NK-92 (cell line): Measurements from ENCODE around the gene NEURL1.
"Not testable (repeated sequence)": the region's sequence is repeated elsewhere in the genome, so short reads cannot be mapped to it uniquely, and the experiment has no call there.

Experiments
- DNase-seq: peaks from one replicate; lab custom pipeline; 2025; ENCODE audit not compliant: unreplicated experiment; lab: John Stamatoyannopoulos, UW

The NEURL1 gene

DNA sequence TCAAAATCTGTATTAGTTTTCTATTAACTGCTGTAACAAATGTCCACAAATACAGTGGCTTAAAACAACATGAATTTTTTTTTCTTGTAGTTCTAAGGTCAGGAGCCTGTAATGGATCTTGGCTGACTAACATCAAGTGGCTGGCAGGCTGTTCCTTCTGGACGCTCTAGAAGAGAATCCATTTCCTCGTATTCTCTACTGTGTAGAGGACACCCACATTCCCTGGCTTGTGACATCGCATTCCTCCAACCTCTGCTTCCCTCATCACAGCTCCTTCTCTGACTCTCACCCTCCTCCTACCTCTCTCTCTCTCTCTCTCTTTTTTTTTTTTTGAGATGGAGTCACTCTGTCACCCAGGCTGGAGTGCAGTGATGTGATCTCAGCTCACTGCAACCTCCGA, 30.0 kb upstream of the NEURL1 start:
- DNase-seq = no peak

DNA sequence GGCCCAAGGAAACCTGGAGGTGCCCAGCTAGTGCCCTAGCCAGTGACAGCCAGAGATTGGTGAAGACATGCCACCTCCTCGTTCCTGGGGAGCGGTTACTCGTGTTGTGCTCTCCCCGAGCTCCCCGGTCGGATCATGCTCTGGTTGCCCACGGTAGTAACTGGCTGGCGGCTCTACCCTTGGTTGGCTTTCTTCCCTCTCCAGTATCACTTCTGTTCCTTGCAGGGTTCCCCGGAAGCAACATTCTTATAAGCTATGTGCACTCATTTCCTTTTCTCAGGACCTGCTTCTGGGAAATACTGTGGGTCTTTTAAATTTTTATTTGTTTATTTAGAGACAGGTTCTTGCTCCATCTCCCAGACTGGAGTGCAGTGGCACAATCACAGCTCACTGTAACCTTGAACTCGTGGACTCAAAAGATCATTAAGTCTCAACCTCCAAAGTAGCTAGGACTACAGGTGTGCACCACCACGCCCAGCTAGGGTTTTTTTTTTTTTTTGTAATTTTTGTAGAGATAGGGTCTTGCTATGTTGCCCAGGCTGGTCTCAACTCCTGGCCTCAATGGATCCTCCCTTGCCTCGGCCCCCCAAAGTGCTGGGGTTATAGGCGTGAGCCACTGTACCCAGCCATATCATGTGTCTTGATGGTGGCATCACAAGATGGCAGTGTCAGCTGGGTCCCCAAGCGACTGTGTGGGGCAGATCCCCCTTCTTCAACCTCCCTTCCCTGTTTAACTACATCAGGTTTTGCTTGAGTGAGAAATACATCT, 27.9 kb upstream of the NEURL1 start:
- DNase-seq = no peak

- no peak for DNase-seq
Observed at GRCh38 chr10:103466734-103467133, 26.8 kb upstream of the NEURL1 start.

- no peak for DNase-seq
Observed at GRCh38 chr10:103467406-103467805, 26.1 kb upstream of the NEURL1 start.

DNA sequence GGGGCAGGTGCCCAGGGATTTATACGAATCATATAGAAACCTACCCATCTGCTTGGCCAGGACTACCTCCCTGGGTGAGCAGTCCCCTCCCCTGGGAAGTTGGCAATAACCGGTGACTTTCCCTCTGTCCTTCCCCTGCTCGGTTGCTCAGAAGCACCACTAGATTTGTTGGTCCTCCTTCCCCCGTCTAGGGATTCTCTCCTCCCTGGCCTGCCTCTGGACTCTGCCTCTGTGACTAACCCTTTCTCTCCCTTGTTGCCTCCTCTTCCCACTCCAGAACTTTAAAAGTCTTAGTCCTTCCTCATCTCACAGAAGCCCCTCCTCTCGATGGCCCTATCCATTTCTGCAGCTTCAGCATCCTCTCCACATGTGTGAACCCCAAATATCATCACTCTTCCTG, 24.3 kb upstream of the NEURL1 start:
- DNase-seq = no peak

DNA sequence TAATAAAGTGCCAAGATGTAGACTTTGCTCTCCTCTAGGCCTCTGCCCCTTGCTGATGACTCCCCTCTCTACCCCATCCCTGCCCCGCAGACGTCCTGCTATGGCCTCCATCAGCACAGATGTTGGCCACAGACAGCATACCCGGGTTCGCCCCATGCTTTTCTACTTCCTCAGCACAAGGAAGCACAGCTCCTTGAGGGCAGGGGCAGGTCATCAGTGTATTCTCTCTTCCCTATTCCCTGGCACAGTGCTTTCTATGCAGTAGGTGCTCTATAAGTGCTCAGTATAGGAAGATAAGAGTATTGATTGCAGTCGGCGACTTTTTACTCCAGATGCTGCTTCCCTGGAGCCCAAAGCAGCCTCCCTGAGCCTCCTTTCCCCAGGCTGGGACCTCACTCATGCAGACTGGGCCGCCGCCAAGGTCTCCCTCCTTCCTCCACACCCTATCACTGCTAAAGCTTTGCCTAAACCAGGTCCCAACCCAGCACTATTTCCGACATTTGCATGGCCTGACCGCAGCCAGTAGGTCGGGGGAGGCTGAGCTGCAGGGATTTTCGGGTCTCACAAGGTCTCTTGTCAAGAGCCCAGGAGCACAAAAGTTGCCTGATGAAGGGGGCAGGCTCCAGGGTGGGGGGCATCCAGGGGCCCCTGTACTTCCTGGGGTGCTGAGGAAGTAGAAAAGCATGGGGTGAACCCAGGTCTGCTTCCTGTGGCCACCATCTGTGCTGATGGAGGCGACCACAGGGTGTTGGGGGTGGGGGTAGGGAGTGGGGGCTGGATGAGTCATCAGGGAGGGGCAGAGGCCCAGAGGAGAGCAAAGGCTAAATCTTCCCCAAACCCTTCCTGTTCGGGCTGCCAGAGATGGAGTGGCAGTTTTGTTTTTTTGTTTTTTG, 22.5 kb upstream of the NEURL1 start:
- no peak for DNase-seq

DNA sequence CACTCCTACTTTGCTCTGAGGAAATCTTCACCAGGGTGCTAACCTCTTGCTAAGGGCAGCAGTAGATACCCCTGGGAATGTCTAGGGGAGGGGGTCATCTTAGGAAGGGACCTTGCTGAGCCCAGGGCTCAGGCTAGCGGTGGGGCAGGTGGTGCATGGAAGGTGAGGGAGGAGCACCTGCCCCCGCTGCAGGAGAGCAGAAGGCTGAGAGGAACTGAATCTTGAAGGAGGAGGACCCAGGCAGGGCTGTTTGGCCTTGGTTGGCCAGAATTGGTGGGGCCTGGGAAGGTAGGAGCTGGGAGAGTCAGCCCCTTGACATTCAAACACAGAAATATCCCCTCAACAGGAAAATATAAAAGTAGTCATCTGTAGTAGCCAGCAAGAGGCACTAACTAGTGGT, 21.5 kb upstream of the NEURL1 start:
- no peak for DNase-seq

DNA sequence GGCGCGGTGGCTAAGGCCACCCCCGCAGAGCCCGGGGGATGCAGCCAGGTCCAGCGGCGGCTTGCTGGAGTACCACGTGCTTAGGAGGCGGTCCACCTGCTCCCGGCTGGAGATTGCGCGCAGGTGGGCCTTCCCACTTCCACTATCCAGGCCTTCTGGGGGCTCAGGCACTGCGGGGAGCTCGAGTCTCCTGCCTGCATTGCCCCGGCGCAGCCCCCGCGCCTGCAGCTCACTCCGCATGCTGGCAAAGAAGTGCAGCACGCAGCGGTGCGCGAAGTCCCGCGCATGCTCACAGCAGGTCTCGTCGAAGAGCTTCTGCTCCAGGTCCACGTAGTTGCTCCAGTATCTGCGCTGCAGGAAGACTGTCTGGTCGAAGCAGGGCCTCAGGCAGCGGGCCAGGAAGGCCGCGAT, 20.2 kb upstream of the NEURL1 start:
- no peak for DNase-seq

- DNase-seq = no peak
Observed at GRCh38 chr10:103474077-103474476, 19.4 kb upstream of the NEURL1 start.

DNA sequence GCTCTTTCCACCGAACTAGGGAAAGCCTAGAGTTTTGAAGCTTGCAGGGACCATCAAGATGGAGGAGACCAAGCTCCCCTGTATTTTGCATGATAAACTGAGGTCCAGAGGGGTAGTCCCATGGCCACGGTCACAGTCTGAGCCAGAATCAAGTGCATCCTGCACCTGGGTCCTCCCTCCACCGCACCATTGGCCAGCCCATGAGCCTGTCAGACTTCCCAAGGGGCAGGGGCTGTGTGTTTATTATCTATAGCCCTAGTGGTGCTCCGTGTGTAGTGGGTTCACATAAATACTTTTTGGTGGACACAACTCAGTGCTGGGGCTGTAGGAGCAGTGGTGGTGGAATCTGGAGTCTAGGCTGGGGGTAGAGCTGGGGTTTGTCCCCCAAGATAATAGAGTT, 18.1 kb upstream of the NEURL1 start:
- DNase-seq = no peak

DNA sequence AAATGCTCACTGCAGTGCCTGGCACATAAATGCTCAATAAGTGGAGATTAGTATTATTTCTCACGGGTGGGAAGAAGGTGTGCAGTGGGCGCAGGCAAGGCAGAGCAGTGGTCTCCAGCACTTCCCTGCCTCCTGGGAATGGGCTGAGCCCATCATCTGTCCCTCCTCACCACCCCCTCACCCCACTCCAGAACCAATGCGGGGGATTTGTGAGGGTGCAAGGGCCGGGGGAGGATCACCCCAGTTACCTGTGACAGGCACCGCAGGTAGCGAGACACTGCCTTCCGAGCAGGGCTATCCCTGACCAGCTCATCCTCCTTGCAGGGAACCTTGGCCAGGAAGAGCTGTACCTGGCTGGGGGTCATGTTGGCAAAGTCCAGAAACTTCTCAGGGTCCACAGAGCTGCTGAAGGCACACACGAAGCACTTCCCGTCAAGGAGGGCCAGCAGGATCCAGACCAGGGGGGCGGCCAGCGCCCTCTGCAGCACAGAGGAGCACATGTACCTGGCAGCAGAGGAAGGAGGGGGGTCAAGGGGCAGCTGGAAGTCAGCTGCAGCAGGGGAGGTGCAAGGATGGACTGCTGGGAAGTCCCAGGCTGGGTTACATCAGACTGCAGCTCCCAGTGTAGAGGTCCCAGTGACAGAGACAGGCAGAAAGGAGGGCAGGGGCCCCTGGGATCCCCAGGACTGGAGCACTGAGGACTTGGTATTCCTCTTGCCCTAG, 17.3 kb upstream of the NEURL1 start:
- DNase-seq = no peak

GRCh38 chr10:103478671-103479070, 14.8 kb upstream of the NEURL1 start:
- no peak for DNase-seq

DNA sequence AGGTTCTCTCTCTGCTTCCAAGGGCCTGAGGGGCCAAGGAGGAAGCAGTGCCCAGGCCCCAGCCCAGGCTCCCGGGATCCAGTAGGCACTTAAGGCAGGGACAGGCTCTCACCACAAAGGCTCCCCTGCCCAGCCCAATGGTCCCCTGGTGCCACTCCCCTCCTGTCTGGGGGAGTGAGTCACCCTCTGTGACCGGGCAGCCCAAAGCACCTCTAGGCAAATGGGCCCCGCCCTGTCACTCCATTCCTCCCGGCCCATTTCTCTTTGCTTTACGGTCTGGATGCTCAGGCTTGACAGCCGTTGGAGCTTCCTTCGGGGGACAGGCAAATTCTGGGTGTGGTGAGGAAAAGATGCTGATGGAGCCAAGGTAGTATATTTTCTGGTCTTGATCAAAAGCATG, 14.4 kb upstream of the NEURL1 start, which contains the start of gene CALHM3:
CALHM3 (minus strand) TSS at position 106 of the 400 bp plus-strand sequence. CDS start 208 bp downstream, outside the sequence.
- DNase-seq = no peak

DNA sequence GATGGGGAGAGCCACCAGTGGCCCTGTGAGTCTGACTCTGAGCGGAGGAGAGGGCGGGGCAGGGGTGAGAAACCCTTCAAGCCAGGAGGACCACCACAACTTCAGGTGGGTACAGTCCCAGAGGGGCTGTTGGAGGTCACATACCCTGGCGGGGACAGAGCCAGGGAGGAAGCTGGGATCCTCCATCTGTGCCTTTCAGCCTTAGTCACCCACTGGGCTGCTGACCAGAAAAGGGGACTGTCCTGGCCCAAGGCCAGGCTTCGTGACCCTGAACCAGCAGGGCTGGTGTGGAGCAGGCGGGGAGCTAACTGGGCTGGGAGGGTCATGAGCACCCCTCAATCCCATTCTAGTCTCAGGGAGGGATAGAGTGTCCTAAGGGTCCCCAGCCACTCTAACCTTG, 13.0 kb upstream of the NEURL1 start:
- DNase-seq = no peak

DNA sequence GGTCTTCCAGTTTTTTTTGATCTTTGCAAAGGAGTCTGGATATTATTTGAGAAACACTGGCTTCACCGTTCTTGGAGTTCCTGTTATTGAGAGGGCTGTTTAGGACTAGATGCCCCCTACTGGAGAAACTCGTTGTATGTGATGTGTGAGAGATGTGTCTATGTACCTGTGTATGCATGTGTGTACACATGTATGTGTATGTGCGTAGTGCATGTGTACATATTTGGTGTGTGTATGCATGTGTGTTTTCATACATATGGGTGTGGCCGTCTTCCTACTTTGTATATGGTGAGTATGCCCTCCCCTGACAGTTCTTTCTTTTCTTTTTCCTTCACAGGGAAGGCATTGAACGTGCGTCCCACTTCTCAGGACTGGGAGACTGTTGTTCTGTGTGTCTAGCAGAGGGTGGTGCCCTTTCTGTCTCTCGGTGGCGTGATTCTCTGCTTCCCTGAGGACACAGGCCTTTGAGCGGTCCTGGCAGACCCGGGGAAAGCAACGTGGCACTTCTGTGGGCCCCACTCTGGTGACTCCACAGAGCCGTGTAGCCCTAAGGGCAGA, 11.5 kb upstream of the NEURL1 start:
- DNase-seq = no peak

DNA sequence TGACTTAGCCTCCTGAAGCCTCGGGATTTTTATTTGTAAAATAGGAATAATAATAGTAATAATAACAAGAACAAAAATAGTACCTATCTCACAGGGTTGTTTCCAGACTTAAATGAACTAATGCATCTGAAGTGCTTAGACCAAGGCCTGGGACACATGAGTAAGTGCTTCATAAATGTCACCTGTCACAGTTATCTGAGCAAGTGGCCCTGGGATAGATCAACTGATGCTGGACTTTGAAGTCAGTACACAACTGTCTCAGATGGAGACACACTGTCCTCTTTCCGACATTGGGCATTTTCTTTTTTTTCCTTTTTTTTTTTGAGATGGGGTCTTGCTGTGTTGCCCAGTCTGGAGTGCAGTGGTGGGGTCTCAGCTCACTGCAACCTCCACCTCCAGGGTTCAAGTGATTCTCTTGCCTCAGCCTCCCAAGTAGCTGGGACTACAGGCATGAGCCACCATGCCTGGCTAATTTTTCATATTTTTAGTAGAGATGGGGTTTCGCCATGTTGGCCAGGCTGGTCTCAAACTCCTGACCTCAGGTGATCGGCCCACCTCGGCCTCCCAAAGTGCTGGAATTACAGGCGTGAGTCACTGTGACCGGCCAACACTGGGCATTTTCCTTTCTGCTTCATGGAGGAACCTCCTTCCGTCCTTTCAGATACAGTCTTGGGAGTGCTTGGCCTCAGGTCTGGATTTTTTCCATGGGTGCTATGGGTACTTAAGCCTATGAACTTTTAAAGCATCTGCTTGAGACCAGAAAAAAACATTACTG, 6.7 kb upstream of the NEURL1 start:
- DNase-seq = not testable (repeated sequence)

DNA sequence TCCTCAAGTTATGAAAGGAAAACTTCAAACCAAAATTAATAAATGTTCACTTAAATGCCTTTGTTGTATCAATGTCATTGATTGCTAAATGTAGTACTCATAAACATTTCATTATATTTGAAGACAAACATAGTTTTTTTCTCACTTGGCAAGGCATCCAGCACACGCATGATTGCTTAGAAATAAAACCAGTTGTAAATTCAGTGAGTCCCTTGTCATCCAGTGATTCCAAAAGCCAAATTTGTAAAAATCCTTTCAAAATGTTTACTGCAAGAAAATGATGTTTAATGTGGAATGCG, 6.1 kb upstream of the NEURL1 start:
- DNase-seq = no peak

- DNase-seq = no peak
Observed at GRCh38 chr10:103490986-103491314, 2.6 kb upstream of the NEURL1 start.

DNA sequence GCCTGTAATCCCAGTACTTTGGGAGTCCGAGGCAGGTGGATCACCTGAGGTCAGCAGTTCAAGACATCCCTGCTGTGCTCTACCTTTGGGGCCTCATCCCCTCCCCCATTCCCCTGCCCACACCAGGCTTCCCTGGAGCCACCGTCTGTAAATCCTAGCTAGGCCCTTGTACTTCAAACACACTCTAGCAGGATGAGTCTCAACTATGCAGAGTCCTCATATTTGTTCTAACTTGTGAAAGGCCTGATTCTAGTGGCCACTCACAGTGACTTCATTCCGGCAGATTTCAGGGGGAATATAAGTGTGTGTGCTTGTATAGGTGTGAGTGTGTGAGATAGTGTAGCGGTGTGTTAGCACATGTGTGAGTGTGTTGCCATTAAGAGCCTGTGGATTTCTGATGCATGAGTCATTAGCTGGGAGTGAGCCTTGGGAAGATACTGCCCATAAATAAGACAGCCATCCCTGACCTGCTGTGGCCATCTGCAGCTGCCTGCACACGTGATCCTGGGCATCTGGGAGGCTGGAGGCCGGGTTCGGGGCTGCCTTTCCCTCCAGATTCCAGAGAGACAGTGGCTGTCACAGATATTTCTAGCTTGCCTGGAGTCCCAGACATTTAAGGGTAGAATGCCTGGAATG, 1.7 kb upstream of the NEURL1 start:
- no peak for DNase-seq

- no peak for DNase-seq
Observed at GRCh38 chr10:103492655-103493261, 747 bp upstream of the NEURL1 start.
